IMR-90 (cell line): ENCODE data around the gene CLNK.

Experiments used
- BHLHE40 ChIP-seq: fragments of 150-350 bp; IDR thresholded peaks from 2 replicates; pipeline ENCODE4 v1.6.1; 2016; ENCODE audit warnings: mild to moderate bottlenecking, low read depth, low read length
- CEBPB ChIP-seq: IDR thresholded peaks from 2 replicates; pipeline ENCODE4 v1.6.1; 2012; ENCODE audit warnings: low read depth, low read length, improper control_type of control experiment
- CTCF ChIP-seq: conservative IDR thresholded peaks from 2 replicates; pipeline ENCODE4 v1.5.1; 2012; ENCODE audit warnings: mild to moderate bottlenecking, low read depth, low read length, improper control_type of control experiment
- MAFK ChIP-seq: IDR thresholded peaks from 2 replicates; pipeline ENCODE4 v1.6.1; 2012; ENCODE audit warnings: low read depth, low read length, improper control_type of control experiment
- MAZ ChIP-seq: IDR thresholded peaks from 2 replicates; pipeline ENCODE4 v1.6.1; 2012; ENCODE audit warnings: low read depth, mild to moderate bottlenecking, low read length, improper control_type of control experiment, moderate library complexity, borderline replicate concordance
- MXI1 ChIP-seq: IDR thresholded peaks from 2 replicates; pipeline ENCODE4 v1.6.1; 2012; ENCODE audit warnings: low read depth, mild to moderate bottlenecking, low read length, moderate library complexity, borderline replicate concordance
- POLR2A ChIP-seq: IDR thresholded peaks from 2 replicates; pipeline ENCODE4 v1.6.1; 2012; ENCODE audit warnings: mild to moderate bottlenecking, low read depth, low read length
- RAD21 ChIP-seq: IDR thresholded peaks from 2 replicates; pipeline ENCODE4 v1.6.1; 2012; ENCODE audit warnings: low read length, improper control_type of control experiment
- RCOR1 ChIP-seq: IDR thresholded peaks from 2 replicates; pipeline ENCODE4 v1.6.1; 2012; ENCODE audit warnings: mild to moderate bottlenecking, low read length, improper control_type of control experiment; ENCODE audit not compliant: insufficient replicate concordance
- RFX5 ChIP-seq: IDR thresholded peaks from 2 replicates; pipeline ENCODE4 v1.8.0; 2012; ENCODE audit warnings: low read depth, mild to moderate bottlenecking, low read length, moderate library complexity
- USF2 ChIP-seq: fragments of 150-350 bp; IDR thresholded peaks from 2 replicates; pipeline ENCODE4 v1.6.1; 2017; ENCODE audit warnings: mild to moderate bottlenecking, antibody characterized with exemption, low read length, low read depth
- TF ChIP-seq, protein P1 (sequence below): fragments of 150-350 bp; IDR thresholded peaks from 2 replicates; pipeline ENCODE4 v1.6.1; 2016; ENCODE audit warnings: low read depth, mild to moderate bottlenecking, low read length, moderate library complexity, borderline replicate concordance

- TF ChIP-seq BHLHE40 (no peak), MXI1 (no peak), CTCF (no peak), POLR2A (no peak), RAD21 (no peak), MAFK (no peak), RFX5 (no peak), USF2 (no peak), MAZ (no peak), RCOR1 (no peak), CEBPB (no peak)
- TF ChIP-seq, protein P1, sequence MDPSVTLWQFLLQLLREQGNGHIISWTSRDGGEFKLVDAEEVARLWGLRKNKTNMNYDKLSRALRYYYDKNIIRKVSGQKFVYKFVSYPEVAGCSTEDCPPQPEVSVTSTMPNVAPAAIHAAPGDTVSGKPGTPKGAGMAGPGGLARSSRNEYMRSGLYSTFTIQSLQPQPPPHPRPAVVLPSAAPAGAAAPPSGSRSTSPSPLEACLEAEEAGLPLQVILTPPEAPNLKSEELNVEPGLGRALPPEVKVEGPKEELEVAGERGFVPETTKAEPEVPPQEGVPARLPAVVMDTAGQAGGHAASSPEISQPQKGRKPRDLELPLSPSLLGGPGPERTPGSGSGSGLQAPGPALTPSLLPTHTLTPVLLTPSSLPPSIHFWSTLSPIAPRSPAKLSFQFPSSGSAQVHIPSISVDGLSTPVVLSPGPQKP, result no peak
These were observed 40.8 kb downstream of the CLNK start for GRCh38 chr4:10643600-10644425.
